GM12878 (cell line): Measurements from ENCODE around the gene CCM2. TPM values are rescaled to one million over a fixed set of nuclear protein-coding genes. Genes with fewer than 3 reads are reported as not detected.
A peak's percentile ranks its signal among the peaks of the same experiment; 100 is the strongest.

Experiments
- ATAC-seq: fragments of 200-7000 bp; cut with Tn5 transposase; 3 replicates; pipeline ENCODE4 v1.9.1; 2020; ENCODE audit warnings: mild to moderate bottlenecking, moderate library complexity
- BruUV-seq: library from RNA; stranded (reverse); fragments of 400-500 nt; replicated peaks from 2 replicates; lab custom pipeline; 2021; lab: Mats Ljungman, UMichigan
- CTCF ChIA-PET: fragments of 300-600 bp; sonication (Branson Sonifier 250); formaldehyde crosslinking; extraction: SDS; loops from one replicate; lab custom pipeline; 2021; ENCODE audit warnings: inconsistent platforms; lab: Yijun Ruan, JAX
- POLR2A ChIA-PET: fragments of 350-600 bp; formaldehyde crosslinking; extraction: SDS; loops from one replicate; lab custom pipeline; 2021; ENCODE audit warnings: inconsistent platforms; lab: Charles Lee
- RAD21 ChIA-PET: fragments of 300-600 bp; sonication (Branson Sonifier 250); formaldehyde crosslinking; loops from one replicate; lab custom pipeline; 2023; ENCODE audit warnings: antibody characterized with exemption; ENCODE audit not compliant: unreplicated experiment; lab: Charles Lee
- SMC1A ChIA-PET: fragments of 300-600 bp; sonication (Branson Sonifier 250); formaldehyde crosslinking; loops from one replicate; lab custom pipeline; 2023; ENCODE audit not compliant: unreplicated experiment, uncharacterized antibody; lab: Charles Lee
- DNase-seq: peaks from one replicate; pipeline ENCODE4 v3.0.0-alpha.2; 2011; ENCODE audit warnings: low read depth, low spot score
- FAIRE-seq: peaks from 3 replicates; lab custom pipeline; 2011; peaks lifted over from hg19 to GRCh38; lab: Jason Lieb, UNC
- H2AFZ ChIP-seq: 2 replicates; pipeline ENCODE4 v1.6.0; 2011; ENCODE audit warnings: low read depth, low read length, control low read depth; ENCODE audit not compliant: control insufficient read depth
- H3K27ac ChIP-seq: 2 replicates; pipeline ENCODE4 v1.5.1; 2011; ENCODE audit warnings: control low read depth; ENCODE audit not compliant: control insufficient read depth, insufficient read depth
- H3K27me3 ChIP-seq, 2 experiments: replicated peaks in 1 of 2; 2 replicates each; pipeline versions ENCODE4 v1.6.0 to v1.6.1; 2011; ENCODE audit warnings: low read length in 1 of 2; ENCODE audit not compliant: control insufficient read depth in 2 of 2, insufficient read depth in 2 of 2
- H3K36me3 ChIP-seq, 2 experiments: 2 replicates each; pipeline ENCODE4 v1.5.1; 2011; ENCODE audit warnings: low read length in 1 of 2; ENCODE audit not compliant: control insufficient read depth in 2 of 2, insufficient read depth in 2 of 2
- H3K4me1 ChIP-seq: 2 replicates; pipeline ENCODE4 v1.6.1; 2011; ENCODE audit warnings: mild to moderate bottlenecking, low read length, moderate library complexity, mixed read lengths; ENCODE audit not compliant: control insufficient read depth, insufficient read depth
- H3K4me2 ChIP-seq: 2 replicates; pipeline ENCODE4 v1.6.0; 2011; ENCODE audit warnings: control low read depth; ENCODE audit not compliant: control insufficient read depth, insufficient read depth
- H3K4me3 ChIP-seq: fragments of 200-600 bp; sonication (generic); 2 replicates; pipeline ENCODE4 v1.5.1; 2016
- H3K79me2 ChIP-seq: 2 replicates; pipeline ENCODE4 v1.6.0; 2011; ENCODE audit warnings: low read length; ENCODE audit not compliant: control insufficient read depth, insufficient read depth
- H3K9ac ChIP-seq: 2 replicates; pipeline ENCODE4 v1.8.0; 2011; ENCODE audit warnings: low read length, control low read depth, mixed read lengths; ENCODE audit not compliant: control insufficient read depth, insufficient read depth
- H3K9me3 ChIP-seq: replicated peaks from 3 replicates; pipeline ENCODE4 v1.5.1; 2011; ENCODE audit warnings: mild to moderate bottlenecking, low read length; ENCODE audit not compliant: control insufficient read depth, insufficient read depth
- H4K20me1 ChIP-seq: 2 replicates; pipeline ENCODE4 v1.6.0; 2011; ENCODE audit not compliant: control insufficient read depth, insufficient read depth
- ATF2 ChIP-seq: IDR thresholded peaks from 2 replicates; pipeline ENCODE4 v1.6.1; 2012; ENCODE audit warnings: low read length, inconsistent platforms
- BHLHE40 ChIP-seq, 2 experiments: fragments of 450-650 bp in 1 of 2; IDR thresholded peaks; 2 replicates each; pipeline ENCODE4 v1.6.1; 2011 to 2017; ENCODE audit warnings: low read depth in 2 of 2, borderline replicate concordance in 1 of 2, improper control_type of control experiment in 1 of 2, low read length in 1 of 2, mild to moderate bottlenecking in 1 of 2
- EP300 ChIP-seq, 2 experiments: fragments of 150-350 bp in 1 of 2; IDR thresholded peaks; 2 replicates each; pipeline ENCODE4 v1.6.1; 2011 to 2012; ENCODE audit warnings: low read depth in 2 of 2, low read length in 2 of 2, borderline replicate concordance in 1 of 2, improper control_type of control experiment in 1 of 2, inconsistent platforms in 1 of 2; ENCODE audit not compliant: control insufficient read depth in 1 of 2
- FOXM1 ChIP-seq: IDR thresholded peaks from 2 replicates; pipeline ENCODE4 v1.6.1; 2012; ENCODE audit warnings: low read depth, mild to moderate bottlenecking, inconsistent platforms, low read length, moderate library complexity
- MTA2 ChIP-seq: fragments of 450-650 bp; IDR thresholded peaks from 2 replicates; pipeline ENCODE4 v1.6.1; 2016; ENCODE audit warnings: low read depth, mild to moderate bottlenecking, moderate library complexity
- NKRF ChIP-seq: fragments of 450-650 bp; conservative IDR thresholded peaks from 2 replicates; pipeline ENCODE4 v1.6.1; 2017; ENCODE audit warnings: mild to moderate bottlenecking, moderate library complexity
- POU2F2 ChIP-seq: IDR thresholded peaks from 3 replicates; pipeline ENCODE4 v1.6.1; 2011; ENCODE audit warnings: low read depth, mild to moderate bottlenecking, low read length, borderline replicate concordance
- SIX5 ChIP-seq: IDR thresholded peaks from 2 replicates; pipeline ENCODE4 v1.6.1; 2011; ENCODE audit warnings: mild to moderate bottlenecking, low read depth, low read length, moderate library complexity; ENCODE audit not compliant: severe bottlenecking
- SMAD1 ChIP-seq: fragments of 450-650 bp; IDR thresholded peaks from 2 replicates; pipeline ENCODE4 v1.6.1; 2018; ENCODE audit warnings: mild to moderate bottlenecking, low read depth; ENCODE audit not compliant: partially characterized antibody
- SP1 ChIP-seq: IDR thresholded peaks from one replicate; pipeline ENCODE4 v1.6.1; 2011; ENCODE audit warnings: low read depth, low read length
- SPI1 ChIP-seq: IDR thresholded peaks from 2 replicates; pipeline ENCODE4 v1.6.1; 2011; ENCODE audit warnings: low read depth, mild to moderate bottlenecking, low read length, moderate library complexity, borderline replicate concordance; ENCODE audit not compliant: insufficient read depth
- USF2 ChIP-seq: IDR thresholded peaks from 2 replicates; pipeline ENCODE4 v1.6.1; 2011; ENCODE audit warnings: low read depth, low read length, improper control_type of control experiment, borderline replicate concordance
- ZNF384 ChIP-seq: IDR thresholded peaks from 2 replicates; pipeline ENCODE4 v1.6.1; 2012; ENCODE audit warnings: low read depth, mild to moderate bottlenecking, low read length, improper control_type of control experiment, borderline replicate concordance
- WGBS: methylation state at CpG from one replicate; pipeline ENCODE4 v1.1.6; 2016; ENCODE audit warnings: low lambda C conversion rate; ENCODE audit not compliant: insufficient replicate concordance, insufficient coverage; ENCODE audit errors: missing lambda C conversion rate; 5-methylcytosine and 5-hydroxymethylcytosine counted together
- in situ Hi-C: fragments of 300-500 bp; cut with MboI; formaldehyde crosslinking; loops from 9 replicates; pipeline ENCODE4 v1.14.3; 2018; ENCODE audit warnings: mixed read lengths
- intact Hi-C: fragments of 100-400 bp; cut with micrococcal nuclease; formaldehyde crosslinking; loops from one replicate; pipeline ENCODE4 v1.14.2; 2022; ENCODE audit not compliant: unreplicated experiment
- polyA plus RNA-seq, 11 experiments: library from polyadenylated mRNA; depleted of rRNA in 4 of 11; unstranded in 6 of 11; stranded (reverse) in 5 of 11; fragments of >200 nt; fragmentation: Nextera tagmentation in 4 of 11; fragmentation: Illumina TruSeq in 1 of 11; extraction: Ambion mirVana in 4 of 11; extraction: Trizol in 1 of 11; gene quantifications; 1 replicate in 1 of 11; 2 replicates in 10 of 11; pipeline versions ENCODE4 v1.2.1 to v1.2.3, GENCODE V29; 2011 to 2016; ENCODE audit warnings: inconsistent platforms in 2 of 11, missing spikeins in 2 of 11, low read depth in 1 of 11
- total RNA-seq, 4 experiments: library from RNA; depleted of rRNA in 3 of 4; stranded (reverse); fragments of >200 nt in 3 of 4; fragmentation: Illumina TruSeq in 1 of 4; extraction: Trizol in 1 of 4; gene quantifications; 2 replicates each; pipeline versions ENCODE4 v1.2.1 to v1.2.3, GENCODE V29; 2013 to 2021

The CCM2 gene
- total and polyA plus RNA-seq, 10 of the 15 experiments (the other 5 are each of a cell fraction or from before 2014, with no cell fraction given) = 1.00 to 82.3 (median 48.7) TPM

- Histone ChIP-seq H3K9ac (peak overlapping the region; percentile 55), H3K27ac (peak overlapping the region; percentile 82), H4K20me1 (no peaks in the 10 kb centered on the region), H3K27me3 (no peaks in the 10 kb centered on the region), H3K4me2 (peak overlapping the region; percentile 82), H3K36me3 (no peaks in the 10 kb centered on the region), H3K4me3 (peak overlapping the region; percentile 49), H3K9me3 (no peaks in the 10 kb centered on the region), H3K79me2 (peaks cover 9% of the 10 kb centered on the region), H2AFZ (no peak overlapping the region), H3K4me1 (peaks cover 44% of the 10 kb centered on the region)
- in situ Hi-C loops (no loop called here), intact Hi-C loops (loop anchor here (2.0 kb wide), 1 partner anchor 17 kb away; the partner anchor contains the start of gene MYO1G)
- peak; percentile 7 for ATAC-seq
- BruUV-seq = no TSS peak
- no peak for FAIRE-seq
- ChIA-PET CTCF (interaction anchor here (0.9 to 4.7 kb wide), 10 partner anchors 12 to 139 kb away, joined by 3 to 52 read pairs (median 4); partner anchors contain the start of genes MYO1G and TBRG4), SMC1A (interaction anchor here (0.7 to 10.5 kb wide), 7 partner anchors 12 to 140 kb away, joined by 3 to 303 read pairs (median 4); partner anchors contain the start of genes MYO1G and TBRG4), POLR2A (interaction anchor here (0.7 to 10.5 kb wide), 6 partner anchors 12 to 139 kb away, joined by 3 to 280 read pairs (median 6); partner anchors contain the start of gene MYO1G), RAD21 (interaction anchor here (0.9 to 9.9 kb wide), 4 partner anchors 17 to 116 kb away, joined by 3 to 303 read pairs (median 8); partner anchors contain the start of genes MYO1G, PURB and TBRG4)
- peak; percentile 52 for DNase-seq
- WGBS = 0% methylated on average over 8 of the region's 8 CpGs
- peak; percentile 77; the same call in 2 of the 3 replicates for TF ChIP-seq POU2F2
- TF ChIP-seq SPI1 = no peak
- TF ChIP-seq ATF2 = peak; percentile 58
- no peak for TF ChIP-seq EP300 (IDR thresholded peaks at IDR 0.05; ENCODE audit: borderline replicate concordance in 1 of 2, control insufficient read depth in 1 of 2, low read depth in 2 of 2, low read length in 2 of 2)
- no peak for TF ChIP-seq SMAD1
- no peak for TF ChIP-seq NKRF
- TF ChIP-seq USF2 = no peak
- peak in 1 of 2 experiments; percentile 30; a peak in 1 of 4 replicates for TF ChIP-seq BHLHE40 (IDR thresholded peaks at IDR 0.05; ENCODE audit: borderline replicate concordance in 1 of 2, low read depth in 2 of 2, low read length in 1 of 2)
- TF ChIP-seq FOXM1 = 0 out of 2 replicates have a peak, but pooled peaks have one; percentile 29
- 0 out of 2 replicates have a peak, but pooled peaks have one; percentile 33 for TF ChIP-seq ZNF384
- no peak for TF ChIP-seq SP1
- no peak for TF ChIP-seq SIX5
- TF ChIP-seq MTA2 = peak; percentile 46; the same call in 1 of the 2 replicates
These were observed 4.2 kb upstream of the CCM2 start for GRCh38 chr7:44995555-44996493.
